ENCODE data around the gene PAIP2B. TPM values are rescaled to one million over a fixed set of nuclear protein-coding genes. Genes with fewer than 3 reads are reported as not detected.

The PAIP2B gene
- total and polyA plus RNA-seq, 2 of the 13 experiments (the other 11 are each of a cell fraction or from before 2014, with no cell fraction given), result 0.16 to 0.29 TPM

DNA sequence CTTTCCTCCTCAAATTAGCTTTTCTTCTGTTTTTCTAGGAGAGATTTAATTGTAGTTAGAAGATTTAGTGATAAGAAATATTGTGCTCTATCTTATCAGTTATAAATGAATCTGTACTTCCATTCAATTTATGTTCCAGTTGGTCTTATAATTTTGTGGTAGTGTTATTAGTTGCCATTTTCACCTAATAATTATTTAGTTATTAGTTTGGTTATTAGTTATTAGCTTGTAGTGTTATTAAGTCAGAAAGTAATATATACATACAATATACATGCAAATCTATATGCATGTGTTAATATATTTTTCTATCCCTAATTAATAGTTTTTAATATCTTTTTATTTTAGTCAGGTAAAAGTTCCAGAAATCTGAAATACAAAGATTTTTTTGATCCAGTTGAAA lies 93.3 kb downstream of the PAIP2B start (continued):
- TF ChIP-seq, protein P1, sequence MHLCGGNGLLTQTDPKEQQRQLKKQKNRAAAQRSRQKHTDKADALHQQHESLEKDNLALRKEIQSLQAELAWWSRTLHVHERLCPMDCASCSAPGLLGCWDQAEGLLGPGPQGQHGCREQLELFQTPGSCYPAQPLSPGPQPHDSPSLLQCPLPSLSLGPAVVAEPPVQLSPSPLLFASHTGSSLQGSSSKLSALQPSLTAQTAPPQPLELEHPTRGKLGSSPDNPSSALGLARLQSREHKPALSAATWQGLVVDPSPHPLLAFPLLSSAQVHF (CRISPR knock-in tag; IDR thresholded peaks at IDR 0.05), result no peak

Small RNA genes within 50 kb of the gene (small RNA-seq; reads per million reads assigned to genes)
- 0 reads per million in 3 experiments for gene AC007881.1 (ENCODE audit: insufficient read depth in 2 of 3, insufficient read length in 3 of 3, low read depth in 2 of 3, low replicate concordance in 1 of 3)

Other genes with a start within 250 kb of the PAIP2B start
- not detected in 2 replicates for gene ANKRD53, start 248.5 kb downstream of the PAIP2B start, total RNA-seq (2016; rRNA removed; fragmentation: Illumina TruSeq; extraction: Trizol)
- 0.12 and 0.15 TPM in 2 replicates for gene ANKRD53, start 248.5 kb downstream of the PAIP2B start, polyA plus RNA-seq (2011; rRNA removed)
- 36.0 and 43.8 TPM in 2 replicates for gene TEX261, start 232.2 kb downstream of the PAIP2B start, total RNA-seq (2016; rRNA removed; fragmentation: Illumina TruSeq; extraction: Trizol)
- gene TEX261, start 232.2 kb downstream of the PAIP2B start, polyA plus RNA-seq (2011; rRNA removed), result 68.7 and 78.7 TPM in 2 replicates
- gene NAGK, start 158.5 kb downstream of the PAIP2B start, total RNA-seq (2016; rRNA removed; fragmentation: Illumina TruSeq; extraction: Trizol), result 29.8 and 35.2 TPM in 2 replicates
- 24.4 and 32.1 TPM in 2 replicates for gene NAGK, start 158.5 kb downstream of the PAIP2B start, polyA plus RNA-seq (2011; rRNA removed)
- gene MCEE, start 96.9 kb downstream of the PAIP2B start, total RNA-seq (2016; rRNA removed; fragmentation: Illumina TruSeq; extraction: Trizol), result 56.1 and 66.9 TPM in 2 replicates
- gene MCEE, start 96.9 kb downstream of the PAIP2B start, polyA plus RNA-seq (2011; rRNA removed), result 23.5 and 32.0 TPM in 2 replicates
- 137 and 201 TPM in 2 replicates for gene MPHOSPH10, start 96.5 kb downstream of the PAIP2B start, total RNA-seq (2016; rRNA removed; fragmentation: Illumina TruSeq; extraction: Trizol)
- 21.4 and 37.8 TPM in 2 replicates for gene MPHOSPH10, start 96.5 kb downstream of the PAIP2B start, polyA plus RNA-seq (2011; rRNA removed)
- 133 and 144 TPM in 2 replicates for gene ZNF638, start 104.7 kb upstream of the PAIP2B start, total RNA-seq (2016; rRNA removed; fragmentation: Illumina TruSeq; extraction: Trizol)
- 79.8 and 92.7 TPM in 2 replicates for gene ZNF638, start 104.7 kb upstream of the PAIP2B start, polyA plus RNA-seq (2011; rRNA removed)
- 0.15 and 0.17 TPM in 2 replicates for gene DYSF, start 226.5 kb upstream of the PAIP2B start, total RNA-seq (2016; rRNA removed; fragmentation: Illumina TruSeq; extraction: Trizol)
- gene DYSF, start 226.5 kb upstream of the PAIP2B start, polyA plus RNA-seq (2011; rRNA removed), result 2.4 and 4.5 TPM in 2 replicates